HCT116 (cell line): ENCODE data around the gene HOXD9.

Experiments
- EZH2phosphoT487 ChIP-seq: fragments of 200-600 bp; IDR thresholded peaks from 2 replicates; pipeline ENCODE4 v1.6.1; 2018; ENCODE audit warnings: antibody characterized with exemption, borderline replicate concordance
- POLR2A ChIP-seq: IDR thresholded peaks from 2 replicates; pipeline ENCODE4 v1.7.0; 2011; ENCODE audit warnings: borderline replicate concordance; ENCODE audit not compliant: insufficient read depth, insufficient read length; ENCODE audit errors: extremely low read depth
- POLR2AphosphoS5 ChIP-seq: IDR thresholded peaks from 2 replicates; pipeline ENCODE4 v1.6.1; 2011; ENCODE audit warnings: mild to moderate bottlenecking, low read depth, low read length, moderate library complexity
- SIN3A ChIP-seq: IDR thresholded peaks from 2 replicates; pipeline ENCODE4 v1.6.1; 2012; ENCODE audit warnings: low read depth
- TF ChIP-seq, protein P1 (sequence below): IDR thresholded peaks from 2 replicates; pipeline ENCODE4 v1.6.1; 2012
- TF ChIP-seq, protein P2 (sequence below), 3 experiments: fragments of 200-600 bp in 1 of 3; sonication (generic) in 1 of 3; IDR thresholded peaks in 2 of 3; conservative IDR thresholded peaks in 1 of 3; 2 replicates each; pipeline ENCODE4 v1.5.1; 2012 to 2017; ENCODE audit warnings: low read depth in 2 of 3, low read length in 2 of 3, antibody characterized with exemption in 1 of 3, borderline replicate concordance in 1 of 3, control low read depth in 1 of 3, mild to moderate bottlenecking in 1 of 3, mixed read lengths in 1 of 3, mixed run types in 1 of 3, moderate library complexity in 1 of 3; ENCODE audit not compliant: insufficient read depth in 1 of 3

DNA sequence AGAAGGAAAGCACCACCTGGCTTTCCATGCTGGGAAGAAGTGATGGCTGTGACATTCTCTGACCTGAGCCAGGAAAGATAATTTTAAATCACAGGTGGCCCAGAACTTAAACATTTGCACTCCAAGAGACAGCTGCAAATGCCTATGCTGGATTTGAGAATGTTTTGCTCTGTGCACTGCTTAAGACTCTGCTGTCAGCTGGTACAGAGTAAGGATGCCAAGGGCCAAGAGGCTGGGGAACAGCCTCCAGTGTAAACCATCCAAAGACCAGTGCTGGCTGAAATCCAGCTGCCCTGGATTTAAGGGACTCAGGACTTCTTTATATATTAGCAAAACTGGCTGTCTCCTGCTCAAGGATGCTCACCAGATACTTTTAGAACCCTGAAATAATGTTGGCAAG is 10.9 kb downstream of the HOXD9 start:
- TF ChIP-seq, protein P1, sequence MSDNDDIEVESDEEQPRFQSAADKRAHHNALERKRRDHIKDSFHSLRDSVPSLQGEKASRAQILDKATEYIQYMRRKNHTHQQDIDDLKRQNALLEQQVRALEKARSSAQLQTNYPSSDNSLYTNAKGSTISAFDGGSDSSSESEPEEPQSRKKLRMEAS, result no peak
- TF ChIP-seq, protein P2, sequence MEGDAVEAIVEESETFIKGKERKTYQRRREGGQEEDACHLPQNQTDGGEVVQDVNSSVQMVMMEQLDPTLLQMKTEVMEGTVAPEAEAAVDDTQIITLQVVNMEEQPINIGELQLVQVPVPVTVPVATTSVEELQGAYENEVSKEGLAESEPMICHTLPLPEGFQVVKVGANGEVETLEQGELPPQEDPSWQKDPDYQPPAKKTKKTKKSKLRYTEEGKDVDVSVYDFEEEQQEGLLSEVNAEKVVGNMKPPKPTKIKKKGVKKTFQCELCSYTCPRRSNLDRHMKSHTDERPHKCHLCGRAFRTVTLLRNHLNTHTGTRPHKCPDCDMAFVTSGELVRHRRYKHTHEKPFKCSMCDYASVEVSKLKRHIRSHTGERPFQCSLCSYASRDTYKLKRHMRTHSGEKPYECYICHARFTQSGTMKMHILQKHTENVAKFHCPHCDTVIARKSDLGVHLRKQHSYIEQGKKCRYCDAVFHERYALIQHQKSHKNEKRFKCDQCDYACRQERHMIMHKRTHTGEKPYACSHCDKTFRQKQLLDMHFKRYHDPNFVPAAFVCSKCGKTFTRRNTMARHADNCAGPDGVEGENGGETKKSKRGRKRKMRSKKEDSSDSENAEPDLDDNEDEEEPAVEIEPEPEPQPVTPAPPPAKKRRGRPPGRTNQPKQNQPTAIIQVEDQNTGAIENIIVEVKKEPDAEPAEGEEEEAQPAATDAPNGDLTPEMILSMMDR (IDR thresholded peaks at IDR 0.05 in 2 of 3, conservative IDR thresholded peaks at IDR 0.05 in 1 of 3; ENCODE audit: borderline replicate concordance in 1 of 3, insufficient read depth in 1 of 3, low read depth in 2 of 3, low read length in 2 of 3), result no peak
- no peak for TF ChIP-seq SIN3A
- no peak for TF ChIP-seq POLR2AphosphoS5
- TF ChIP-seq EZH2phosphoT487, result no peak
- TF ChIP-seq POLR2A, result no peak
